ENCODE data around the gene MPPE1. TPM values are rescaled to one million over a fixed set of nuclear protein-coding genes. Genes with fewer than 3 reads are reported as not detected.

Gene MPPE1
- total and polyA plus RNA-seq, 9 of the 15 experiments (the other 6 are each of a cell fraction or from before 2014, with no cell fraction given): 10.7 to 19.5 (median 13.3) TPM

DNA sequence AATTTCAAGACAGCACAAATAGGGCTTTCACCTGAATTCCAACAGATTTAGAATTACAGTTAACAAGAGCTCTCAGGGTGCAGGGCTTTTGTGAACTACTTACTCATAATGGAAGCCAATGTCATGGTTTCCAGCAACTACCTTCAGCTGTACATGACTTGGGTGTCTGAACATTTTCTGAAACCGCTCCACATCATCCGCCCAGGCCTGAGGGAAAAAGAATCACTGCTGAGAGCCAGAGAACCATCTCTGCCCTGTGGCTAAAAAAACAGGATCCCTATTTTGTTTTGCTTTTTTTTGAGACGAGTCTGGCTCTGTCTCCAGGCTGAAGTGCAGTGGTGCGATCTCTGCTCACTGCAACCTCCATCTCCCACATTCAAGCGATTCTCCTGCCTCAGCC is 18.8 kb downstream of the MPPE1 start:
- Histone ChIP-seq H3K27me3 (ENCODE audit: control insufficient read depth in 2 of 2, insufficient read depth in 2 of 2, low read length in 2 of 2) (no peaks in the 10 kb centered on the region; a peak in 1 of 5 replicates), H3K4me1 (replicated peaks in 1 of 2; ENCODE audit: control insufficient read depth in 2 of 2, insufficient read depth in 2 of 2, low read length in 2 of 2) (peaks cover 4% of the 10 kb centered on the region in 2 experiments; a peak in 4 of 5 replicates), H3K27ac (ENCODE audit: extremely low read depth, low read depth, low read length) (no peak overlapping the region), H3K9ac (ENCODE audit: insufficient read depth in 1 of 2, low read depth in 2 of 2, low read length in 2 of 2) (no peak overlapping the region), H4K20me1 (replicated peaks; ENCODE audit: control insufficient read depth, insufficient read depth, low read length) (no peaks in the 10 kb centered on the region), H2AFZ (ENCODE audit: low read depth, low read length) (no peak overlapping the region), H3K9me1 (ENCODE audit: control insufficient read depth, insufficient read depth, low read length) (no peaks in the 10 kb centered on the region), H3K79me2 (ENCODE audit: control insufficient read depth, insufficient read depth, low read length) (no peaks in the 10 kb centered on the region), H3K9me3 (replicated peaks; ENCODE audit: control insufficient read depth, insufficient read depth, low read depth, low read length) (no peaks in the 10 kb centered on the region), H3K4me2 (ENCODE audit: insufficient read depth, low read length) (no peak overlapping the region), H3K36me3 (ENCODE audit: control insufficient read depth, insufficient read depth, low read length) (0 out of 3 replicates have a peak, but pooled peaks cover 2% of the 10 kb centered on the region), H3K4me3 (no peak overlapping the region)
- no peak for FAIRE-seq
- 89% methylated on average over 5 of the region's 5 CpGs for WGBS (ENCODE audit: insufficient coverage, low coverage, missing lambda C conversion rate)
- BruUV-seq (replicated peaks): no TSS peak
- in situ Hi-C loops (cut with MboI) (no loop called here), intact Hi-C loops (cut with micrococcal nuclease) (no loop called here)
- no peak for DNase-seq (ENCODE audit: extremely low read depth in 1 of 4, low spot score in 3 of 4)
- ATAC-seq: no peak
- TF ChIP-seq, protein P1, sequence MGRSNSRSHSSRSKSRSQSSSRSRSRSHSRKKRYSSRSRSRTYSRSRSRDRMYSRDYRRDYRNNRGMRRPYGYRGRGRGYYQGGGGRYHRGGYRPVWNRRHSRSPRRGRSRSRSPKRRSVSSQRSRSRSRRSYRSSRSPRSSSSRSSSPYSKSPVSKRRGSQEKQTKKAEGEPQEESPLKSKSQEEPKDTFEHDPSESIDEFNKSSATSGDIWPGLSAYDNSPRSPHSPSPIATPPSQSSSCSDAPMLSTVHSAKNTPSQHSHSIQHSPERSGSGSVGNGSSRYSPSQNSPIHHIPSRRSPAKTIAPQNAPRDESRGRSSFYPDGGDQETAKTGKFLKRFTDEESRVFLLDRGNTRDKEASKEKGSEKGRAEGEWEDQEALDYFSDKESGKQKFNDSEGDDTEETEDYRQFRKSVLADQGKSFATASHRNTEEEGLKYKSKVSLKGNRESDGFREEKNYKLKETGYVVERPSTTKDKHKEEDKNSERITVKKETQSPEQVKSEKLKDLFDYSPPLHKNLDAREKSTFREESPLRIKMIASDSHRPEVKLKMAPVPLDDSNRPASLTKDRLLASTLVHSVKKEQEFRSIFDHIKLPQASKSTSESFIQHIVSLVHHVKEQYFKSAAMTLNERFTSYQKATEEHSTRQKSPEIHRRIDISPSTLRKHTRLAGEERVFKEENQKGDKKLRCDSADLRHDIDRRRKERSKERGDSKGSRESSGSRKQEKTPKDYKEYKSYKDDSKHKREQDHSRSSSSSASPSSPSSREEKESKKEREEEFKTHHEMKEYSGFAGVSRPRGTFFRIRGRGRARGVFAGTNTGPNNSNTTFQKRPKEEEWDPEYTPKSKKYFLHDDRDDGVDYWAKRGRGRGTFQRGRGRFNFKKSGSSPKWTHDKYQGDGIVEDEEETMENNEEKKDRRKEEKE (IDR thresholded peaks at IDR 0.05; ENCODE audit: borderline replicate concordance in 1 of 2, control insufficient read depth in 1 of 2, low read depth in 2 of 2, low read length in 1 of 2): no peak
- TF ChIP-seq ZNF445 (CRISPR knock-in tag; IDR thresholded peaks at IDR 0.05; ENCODE audit: low read depth): no peak
- TF ChIP-seq, protein P2, sequence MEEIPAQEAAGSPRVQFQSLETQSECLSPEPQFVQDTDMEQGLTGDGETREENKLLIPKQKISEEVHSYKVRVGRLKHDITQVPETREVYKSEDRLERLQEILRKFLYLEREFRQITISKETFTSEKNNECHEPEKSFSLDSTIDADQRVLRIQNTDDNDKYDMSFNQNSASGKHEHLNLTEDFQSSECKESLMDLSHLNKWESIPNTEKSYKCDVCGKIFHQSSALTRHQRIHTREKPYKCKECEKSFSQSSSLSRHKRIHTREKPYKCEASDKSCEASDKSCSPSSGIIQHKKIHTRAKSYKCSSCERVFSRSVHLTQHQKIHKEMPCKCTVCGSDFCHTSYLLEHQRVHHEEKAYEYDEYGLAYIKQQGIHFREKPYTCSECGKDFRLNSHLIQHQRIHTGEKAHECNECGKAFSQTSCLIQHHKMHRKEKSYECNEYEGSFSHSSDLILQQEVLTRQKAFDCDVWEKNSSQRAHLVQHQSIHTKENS (CRISPR knock-in tag; IDR thresholded peaks at IDR 0.05): no peak
- TF ChIP-seq ZC3H4 (CRISPR knock-in tag; IDR thresholded peaks at IDR 0.05; ENCODE audit: borderline replicate concordance): no peak
- TF ChIP-seq MED1 (CRISPR knock-in tag; IDR thresholded peaks at IDR 0.05; ENCODE audit: borderline replicate concordance): no peak
- no peak for TF ChIP-seq HDAC8 (tag; IDR thresholded peaks at IDR 0.05)
- TF ChIP-seq, protein P3, sequence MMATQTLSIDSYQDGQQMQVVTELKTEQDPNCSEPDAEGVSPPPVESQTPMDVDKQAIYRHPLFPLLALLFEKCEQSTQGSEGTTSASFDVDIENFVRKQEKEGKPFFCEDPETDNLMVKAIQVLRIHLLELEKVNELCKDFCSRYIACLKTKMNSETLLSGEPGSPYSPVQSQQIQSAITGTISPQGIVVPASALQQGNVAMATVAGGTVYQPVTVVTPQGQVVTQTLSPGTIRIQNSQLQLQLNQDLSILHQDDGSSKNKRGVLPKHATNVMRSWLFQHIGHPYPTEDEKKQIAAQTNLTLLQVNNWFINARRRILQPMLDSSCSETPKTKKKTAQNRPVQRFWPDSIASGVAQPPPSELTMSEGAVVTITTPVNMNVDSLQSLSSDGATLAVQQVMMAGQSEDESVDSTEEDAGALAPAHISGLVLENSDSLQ (IDR thresholded peaks at IDR 0.05): no peak
- TF ChIP-seq KDM2B (CRISPR knock-in tag; IDR thresholded peaks at IDR 0.05): no peak
- CTCF ChIA-PET (ENCODE audit: low intra/inter-chr PET ratio): no interaction called here
- POLR2A ChIA-PET: interaction anchor here (0.7 kb wide), 1 partner anchor 16 kb away, joined by 3 read pairs; no protein-coding TSS in a partner anchor
